Suprapubic skin (tissue), 4 donors: ENCODE results near the gene MAP2K2. TPM values are rescaled to one million over a fixed set of nuclear protein-coding genes. Genes with fewer than 3 reads are reported as not detected.

ENCODE experiments used
- DNase-seq, 2 donors: peaks; one replicate each; pipeline ENCODE4 v3.0.0-alpha.2; 2019; ENCODE audit warnings: low spot score in 2 of 2
- H3K27ac ChIP-seq: fragments of 200-600 bp; sonication (generic); one replicate; pipeline ENCODE4 v1.5.1; 2019
- H3K27me3 ChIP-seq: fragments of 200-600 bp; sonication (generic); one replicate; pipeline ENCODE4 v1.5.1; 2019
- H3K36me3 ChIP-seq: fragments of 200-600 bp; sonication (generic); one replicate; pipeline ENCODE4 v1.5.1; 2019
- H3K4me1 ChIP-seq: fragments of 200-600 bp; sonication (generic); one replicate; pipeline ENCODE4 v1.5.1; 2019
- H3K4me3 ChIP-seq: fragments of 200-600 bp; sonication (generic); one replicate; pipeline ENCODE4 v1.5.1; 2019; ENCODE audit warnings: mild to moderate bottlenecking
- H3K9me3 ChIP-seq: fragments of 200-600 bp; sonication (generic); one replicate; pipeline ENCODE4 v1.5.1; 2019
- EP300 ChIP-seq: sonication (generic); formaldehyde crosslinking; IDR thresholded peaks from one replicate; pipeline ENCODE4 v1.6.1; 2017; ENCODE audit warnings: antibody characterized with exemption
- POLR2A ChIP-seq, 2 donors: fragments of 450-650 bp; IDR thresholded peaks; one replicate each; pipeline ENCODE4 v1.6.1; 2017; ENCODE audit warnings: antibody characterized with exemption in 2 of 2, mild to moderate bottlenecking in 2 of 2, moderate library complexity in 2 of 2
- POLR2AphosphoS5 ChIP-seq, 3 donors: sonication (generic); formaldehyde crosslinking; IDR thresholded peaks; one replicate each; pipeline ENCODE4 v1.6.1; 2017; ENCODE audit warnings: antibody characterized with exemption in 3 of 3
- WGBS: methylation state at CpG from one replicate; pipeline ENCODE4 v1.1.5; 2018; 5-methylcytosine and 5-hydroxymethylcytosine counted together
- total RNA-seq, 4 donors: library from RNA; depleted of rRNA; stranded (reverse); fragments of >200 nt; gene quantifications; one replicate each; pipeline ENCODE4 v1.1.0, GENCODE V29; 2016
- TF ChIP-seq, protein P1 (sequence below), 2 donors: fragments of 200-600 bp in 1 of 2; fragments of 450-650 bp in 1 of 2; sonication (generic) in 1 of 2; IDR thresholded peaks; one replicate each; pipeline ENCODE4 v1.5.1; 2016 to 2019; ENCODE audit warnings: antibody characterized with exemption in 2 of 2, mild to moderate bottlenecking in 1 of 2, moderate library complexity in 1 of 2

MAP2K2 gene
- total RNA-seq, 4 donors from 2014 or later, result 88.0 to 103 (median 95.0) TPM

DNA sequence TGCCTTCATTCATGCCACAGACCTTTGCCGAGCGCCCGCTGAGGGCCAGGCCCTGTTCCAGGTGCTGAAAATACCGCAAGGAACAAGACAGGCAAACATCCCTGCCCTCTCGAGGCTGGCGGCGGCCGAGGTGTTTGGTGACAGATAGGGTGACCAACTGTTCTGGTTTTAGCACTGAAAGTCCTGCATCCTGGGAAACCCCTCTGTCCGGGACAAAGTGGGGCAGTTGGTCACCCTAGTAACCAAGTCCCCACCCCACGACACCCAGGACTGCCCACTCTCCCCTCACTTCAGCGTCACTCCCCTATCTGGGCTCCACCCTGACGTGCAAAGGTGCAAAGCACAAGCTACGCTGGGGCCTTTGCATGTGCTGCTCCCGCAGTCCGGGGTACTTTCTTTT is 74.5 kb downstream of the MAP2K2 start:
- H3K4me1 ChIP-seq, result peaks cover 40% of the 10 kb centered on the region
- 69% methylated on average over 15 of the region's 15 CpGs for WGBS
- no peak overlapping the region for H3K4me3 ChIP-seq
- H3K27me3 ChIP-seq, result no peaks in the 10 kb centered on the region
- peaks cover 69% of the 10 kb centered on the region for H3K36me3 ChIP-seq
- DNase-seq, result peak; percentile 65 to 78
- H3K27ac ChIP-seq, result no peak overlapping the region
- TF ChIP-seq EP300 (no peak), POLR2A (IDR thresholded peaks at IDR 0.05) (no peak), POLR2AphosphoS5 (IDR thresholded peaks at IDR 0.05) (no peak)
- TF ChIP-seq, protein P1, sequence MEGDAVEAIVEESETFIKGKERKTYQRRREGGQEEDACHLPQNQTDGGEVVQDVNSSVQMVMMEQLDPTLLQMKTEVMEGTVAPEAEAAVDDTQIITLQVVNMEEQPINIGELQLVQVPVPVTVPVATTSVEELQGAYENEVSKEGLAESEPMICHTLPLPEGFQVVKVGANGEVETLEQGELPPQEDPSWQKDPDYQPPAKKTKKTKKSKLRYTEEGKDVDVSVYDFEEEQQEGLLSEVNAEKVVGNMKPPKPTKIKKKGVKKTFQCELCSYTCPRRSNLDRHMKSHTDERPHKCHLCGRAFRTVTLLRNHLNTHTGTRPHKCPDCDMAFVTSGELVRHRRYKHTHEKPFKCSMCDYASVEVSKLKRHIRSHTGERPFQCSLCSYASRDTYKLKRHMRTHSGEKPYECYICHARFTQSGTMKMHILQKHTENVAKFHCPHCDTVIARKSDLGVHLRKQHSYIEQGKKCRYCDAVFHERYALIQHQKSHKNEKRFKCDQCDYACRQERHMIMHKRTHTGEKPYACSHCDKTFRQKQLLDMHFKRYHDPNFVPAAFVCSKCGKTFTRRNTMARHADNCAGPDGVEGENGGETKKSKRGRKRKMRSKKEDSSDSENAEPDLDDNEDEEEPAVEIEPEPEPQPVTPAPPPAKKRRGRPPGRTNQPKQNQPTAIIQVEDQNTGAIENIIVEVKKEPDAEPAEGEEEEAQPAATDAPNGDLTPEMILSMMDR (IDR thresholded peaks at IDR 0.05), result no peak
- no peaks in the 10 kb centered on the region for H3K9me3 ChIP-seq

DNA sequence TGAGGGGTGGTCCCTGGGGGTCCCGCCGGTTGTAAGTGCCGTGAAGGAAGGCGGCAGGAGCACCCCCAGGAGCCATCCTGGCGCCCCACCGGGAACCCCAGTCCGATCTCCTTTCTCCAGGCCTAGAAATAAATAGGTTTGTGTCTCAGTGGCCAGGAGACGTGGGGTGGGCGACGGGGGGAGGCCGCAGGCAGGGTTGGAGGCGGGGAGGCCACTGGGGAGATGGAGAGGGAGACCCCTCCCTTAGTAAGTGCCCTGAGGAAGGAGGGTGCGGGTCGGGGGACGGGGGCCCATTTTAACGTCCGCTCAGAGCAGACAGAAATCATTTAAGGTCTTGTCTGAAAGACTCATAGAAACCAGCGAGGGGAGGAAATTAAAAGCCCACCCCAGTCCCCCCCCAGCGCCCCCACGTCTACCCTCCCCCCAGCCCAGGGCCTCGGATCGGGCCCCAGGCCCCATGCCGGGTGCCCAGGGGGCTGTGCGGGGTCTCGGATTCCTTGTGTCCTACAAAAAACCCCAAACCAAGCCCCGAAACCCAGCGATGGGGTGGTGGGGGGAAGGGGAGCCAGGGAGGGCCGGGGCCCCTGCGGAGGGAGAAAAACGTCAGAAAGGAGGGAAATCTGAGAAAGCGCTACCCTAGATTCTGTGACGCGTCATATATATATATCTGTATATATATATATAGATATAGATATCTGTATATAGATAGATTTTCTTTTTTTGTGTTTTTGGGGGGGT is 76.8 kb downstream of the MAP2K2 start:
- Histone ChIP-seq H3K27me3 (no peaks in the 10 kb centered on the region), H3K4me3 (no peak overlapping the region), H3K9me3 (no peaks in the 10 kb centered on the region), H3K36me3 (peaks cover 58% of the 10 kb centered on the region), H3K4me1 (peaks cover 30% of the 10 kb centered on the region), H3K27ac (no peak overlapping the region)
- TF ChIP-seq POLR2A (IDR thresholded peaks at IDR 0.05), result no peak
- no peak for TF ChIP-seq POLR2AphosphoS5 (IDR thresholded peaks at IDR 0.05)
- TF ChIP-seq, protein P1 (IDR thresholded peaks at IDR 0.05), result no peak
- TF ChIP-seq EP300, result no peak
- 83% methylated on average over 21 of the region's 33 CpGs for WGBS
- peak in 1 of 2 donors; percentile 61 for DNase-seq

DNA sequence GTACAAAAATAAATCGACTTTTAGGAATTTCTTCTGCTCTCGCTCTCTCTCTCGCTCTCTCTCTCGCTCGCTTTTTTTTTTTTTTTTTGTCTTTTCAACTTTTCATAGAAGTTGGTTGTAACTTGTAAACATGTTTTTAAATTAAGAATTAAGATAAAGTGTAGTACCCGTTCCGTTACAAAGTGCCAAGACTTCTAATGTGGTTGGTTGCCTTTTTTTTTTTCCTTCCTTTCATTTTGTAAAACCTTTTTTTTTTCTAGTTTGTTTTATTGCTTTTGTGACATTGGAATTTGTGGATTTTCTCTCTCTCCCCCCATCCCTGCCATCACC is 77.6 kb downstream of the MAP2K2 start:
- DNase-seq, result no peak
- 78% methylated on average over 7 of the region's 7 CpGs for WGBS
- TF ChIP-seq POLR2A (IDR thresholded peaks at IDR 0.05) (no peak), EP300 (no peak), POLR2AphosphoS5 (IDR thresholded peaks at IDR 0.05) (no peak)
- TF ChIP-seq, protein P1 (IDR thresholded peaks at IDR 0.05), result no peak
- H3K4me3 ChIP-seq, result no peak overlapping the region
- no peaks in the 10 kb centered on the region for H3K9me3 ChIP-seq
- H3K27me3 ChIP-seq, result no peaks in the 10 kb centered on the region
- no peak overlapping the region for H3K27ac ChIP-seq
- H3K36me3 ChIP-seq, result peaks cover 59% of the 10 kb centered on the region
- H3K4me1 ChIP-seq, result peaks cover 22% of the 10 kb centered on the region

DNA sequence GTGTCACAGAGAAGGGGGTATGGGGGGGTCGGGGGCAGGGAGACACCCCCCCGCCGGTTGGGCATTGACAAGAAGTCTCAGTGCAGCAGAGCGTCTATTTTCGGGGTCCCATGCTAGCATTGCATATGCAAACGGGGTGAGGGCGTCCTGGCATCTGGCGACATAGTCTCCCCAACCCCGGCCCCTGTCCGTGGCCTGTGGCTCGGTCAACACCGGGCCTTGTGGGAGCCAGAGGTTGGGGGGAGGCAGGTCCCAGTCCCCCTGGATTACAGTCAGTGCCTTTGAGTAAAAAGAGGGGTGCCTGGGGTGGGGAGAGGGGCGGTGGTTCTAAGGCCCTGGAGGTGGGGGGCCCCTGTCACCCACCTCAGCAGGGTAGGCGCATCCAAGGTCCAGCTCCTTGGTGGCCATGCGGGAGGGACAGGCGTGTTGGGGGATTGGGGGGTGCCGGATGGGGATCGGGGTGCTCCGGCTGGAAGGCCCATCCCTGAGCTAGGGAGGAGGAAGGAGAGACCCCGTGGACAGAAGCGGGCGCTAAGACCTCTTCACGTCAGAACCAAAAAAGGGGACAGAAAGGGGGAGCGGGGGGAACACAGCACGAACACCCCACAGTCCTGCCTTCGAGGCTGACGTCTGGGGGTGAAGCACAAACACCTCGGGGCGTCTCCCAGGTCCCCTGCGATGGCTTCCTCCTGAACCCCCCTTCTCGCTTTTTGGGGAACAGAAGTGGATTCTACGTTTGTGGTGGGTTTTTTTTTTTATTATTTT is 78.1 kb downstream of the MAP2K2 start:
- no peak overlapping the region for H3K4me3 ChIP-seq
- H3K4me1 ChIP-seq, result peaks cover 21% of the 10 kb centered on the region
- 88% methylated on average over 32 of the region's 32 CpGs for whole genome bisulfite sequencing
- no peak for TF ChIP-seq EP300
- TF ChIP-seq, protein P1 (IDR thresholded peaks at IDR 0.05), result no peak
- TF ChIP-seq POLR2AphosphoS5 (IDR thresholded peaks at IDR 0.05), result no peak
- no peak for TF ChIP-seq POLR2A (IDR thresholded peaks at IDR 0.05)
- no peaks in the 10 kb centered on the region for H3K27me3 ChIP-seq
- H3K36me3 ChIP-seq, result peaks cover 61% of the 10 kb centered on the region
- no peak for DNase-seq
- H3K9me3 ChIP-seq, result no peaks in the 10 kb centered on the region
- no peak overlapping the region for H3K27ac ChIP-seq

DNA sequence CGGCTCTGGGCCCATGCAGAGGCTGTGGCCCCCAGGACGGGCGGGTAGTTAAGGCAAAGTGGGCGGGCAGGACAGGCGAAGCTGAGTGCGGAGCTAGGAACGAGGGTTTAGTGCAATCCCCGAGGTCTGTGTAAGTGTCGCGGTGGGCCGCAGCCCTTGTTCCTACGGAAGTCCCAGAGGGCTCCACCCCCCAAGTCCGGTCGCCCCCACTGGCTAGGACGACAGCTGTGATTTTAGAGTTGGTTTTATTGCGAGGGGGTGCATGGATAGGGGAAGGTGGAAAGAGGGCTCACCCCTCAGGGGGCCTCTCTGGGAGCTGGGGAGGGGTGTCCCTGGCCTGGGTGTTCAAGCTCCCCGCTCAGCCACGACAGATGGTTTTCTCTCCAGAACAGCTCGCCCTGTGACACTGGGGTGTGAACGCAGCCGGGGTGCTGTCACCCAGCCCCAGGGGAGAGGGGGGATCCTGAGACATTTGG is 78.9 kb downstream of the MAP2K2 start:
- H3K27ac ChIP-seq, result no peak overlapping the region
- peaks cover 21% of the 10 kb centered on the region for H3K4me1 ChIP-seq
- 81% methylated on average over 19 of the region's 21 CpGs for WGBS
- H3K36me3 ChIP-seq, result peaks cover 61% of the 10 kb centered on the region
- no peaks in the 10 kb centered on the region for H3K9me3 ChIP-seq
- H3K27me3 ChIP-seq, result no peaks in the 10 kb centered on the region
- H3K4me3 ChIP-seq, result no peak overlapping the region
- TF ChIP-seq POLR2AphosphoS5 (IDR thresholded peaks at IDR 0.05), result no peak
- TF ChIP-seq POLR2A (IDR thresholded peaks at IDR 0.05), result no peak
- TF ChIP-seq, protein P1 (IDR thresholded peaks at IDR 0.05), result no peak
- TF ChIP-seq EP300, result no peak
- DNase-seq, result no peak
